Measurements from ENCODE around the gene TMEM237. TPM values are rescaled to one million over a fixed set of nuclear protein-coding genes. Genes with fewer than 3 reads are reported as not detected.

TMEM237 gene
- total and polyA plus RNA-seq, 2 donors (not counting 1 experiment from before 2014, with no cell fraction given) = 0.76 to 4.2 TPM

DNA sequence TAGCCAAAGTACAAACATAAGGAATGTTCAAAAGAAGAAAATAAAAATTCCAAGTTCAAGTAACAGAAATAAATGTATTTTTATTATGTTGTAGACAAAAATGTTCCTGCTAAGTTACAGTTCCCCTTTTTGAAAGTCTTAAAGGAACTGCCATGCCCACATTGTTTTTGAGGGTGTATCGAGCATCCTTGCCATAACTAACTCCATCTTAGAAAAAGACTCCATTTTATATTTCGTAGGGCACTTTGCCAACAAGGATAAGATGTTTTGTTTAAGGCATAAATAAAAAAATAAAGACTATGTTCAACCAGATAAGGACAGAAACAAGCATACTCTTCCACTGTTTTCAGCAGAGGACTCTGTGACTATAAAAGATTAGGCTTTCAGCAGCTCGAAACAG, 67.3 kb downstream of the TMEM237 start:
- H3K27me3 ChIP-seq (replicated peaks in 1 of 4; ENCODE audit: control extremely low read depth in 1 of 4, control insufficient read depth in 3 of 4, insufficient read depth in 4 of 4, low read length in 3 of 4) = no peaks in the 10 kb centered on the region
- no peaks in the 10 kb centered on the region for H3K9me3 ChIP-seq (ENCODE audit: control extremely low read depth in 1 of 3, control insufficient read depth in 2 of 3, insufficient read depth in 1 of 3, low read length in 2 of 3)
- H3K27ac Mint-ChIP-seq = no peak overlapping the region
- H3K9ac ChIP-seq (ENCODE audit: low read length) = no peak overlapping the region
- peak overlapping the region; percentile 34 for H2AFZ ChIP-seq (ENCODE audit: insufficient read depth, low read depth, low read length, poor library complexity, severe bottlenecking)
- ChIA-PET POLR2A (no interaction called here), CTCF (no interaction called here)
- intact Hi-C loops (cut with micrococcal nuclease) = loop anchor here (10.0 kb wide), 1 partner anchor 121 kb away; the partner anchor contains the start of genes STRADB and TRAK2
- H3K4me3 ChIP-seq (ENCODE audit: control extremely low read depth in 1 of 5, extremely low read depth in 1 of 5, insufficient read depth in 1 of 5, low read depth in 2 of 5, low read length in 4 of 5) = no peak overlapping the region
- ATAC-seq (ENCODE audit: low read depth) (no peak), DNase-seq (no peak)
- no peaks in the 10 kb centered on the region for H3K36me3 ChIP-seq (replicated peaks in 1 of 2; ENCODE audit: control extremely low read depth in 1 of 2, control insufficient read depth in 1 of 2, extremely low read depth in 1 of 2, insufficient read depth in 2 of 2, low read length in 1 of 2)
- H3K4me1 Mint-ChIP-seq = peaks cover 34% of the 10 kb centered on the region
- peaks cover 29 to 43% of the 10 kb centered on the region in 2 donors for H3K4me1 ChIP-seq (ENCODE audit: control insufficient read depth in 2 of 2, insufficient read depth in 2 of 2, low read length in 2 of 2)
- H3K27me3 Mint-ChIP-seq = no peaks in the 10 kb centered on the region
- peaks cover 2% of the 10 kb centered on the region for H3K79me2 ChIP-seq (ENCODE audit: control insufficient read depth, insufficient read depth, low read length)
- WGBS (ENCODE audit: insufficient coverage) = 86% methylated on average over 1 of the region's 3 CpGs
- H3K27ac ChIP-seq (ENCODE audit: low read length in 2 of 2) = no peak overlapping the region
- no peaks in the 10 kb centered on the region for H3K9me3 Mint-ChIP-seq (ENCODE audit: insufficient read depth)
- no peak overlapping the region for H3K4me2 ChIP-seq (replicated peaks; ENCODE audit: low read depth, low read length, poor library complexity, severe bottlenecking)
- no peaks in the 10 kb centered on the region for H4K20me1 ChIP-seq (ENCODE audit: control insufficient read depth, insufficient read depth, low read length, poor library complexity, severe bottlenecking)
- no peak overlapping the region for H3K4me3 Mint-ChIP-seq
- TF ChIP-seq, protein P1, sequence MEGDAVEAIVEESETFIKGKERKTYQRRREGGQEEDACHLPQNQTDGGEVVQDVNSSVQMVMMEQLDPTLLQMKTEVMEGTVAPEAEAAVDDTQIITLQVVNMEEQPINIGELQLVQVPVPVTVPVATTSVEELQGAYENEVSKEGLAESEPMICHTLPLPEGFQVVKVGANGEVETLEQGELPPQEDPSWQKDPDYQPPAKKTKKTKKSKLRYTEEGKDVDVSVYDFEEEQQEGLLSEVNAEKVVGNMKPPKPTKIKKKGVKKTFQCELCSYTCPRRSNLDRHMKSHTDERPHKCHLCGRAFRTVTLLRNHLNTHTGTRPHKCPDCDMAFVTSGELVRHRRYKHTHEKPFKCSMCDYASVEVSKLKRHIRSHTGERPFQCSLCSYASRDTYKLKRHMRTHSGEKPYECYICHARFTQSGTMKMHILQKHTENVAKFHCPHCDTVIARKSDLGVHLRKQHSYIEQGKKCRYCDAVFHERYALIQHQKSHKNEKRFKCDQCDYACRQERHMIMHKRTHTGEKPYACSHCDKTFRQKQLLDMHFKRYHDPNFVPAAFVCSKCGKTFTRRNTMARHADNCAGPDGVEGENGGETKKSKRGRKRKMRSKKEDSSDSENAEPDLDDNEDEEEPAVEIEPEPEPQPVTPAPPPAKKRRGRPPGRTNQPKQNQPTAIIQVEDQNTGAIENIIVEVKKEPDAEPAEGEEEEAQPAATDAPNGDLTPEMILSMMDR (IDR thresholded peaks at IDR 0.05) = no peak
- TF ChIP-seq EZH2 (IDR thresholded peaks at IDR 0.05; ENCODE audit: borderline replicate concordance, insufficient read depth, low read depth, low read length, poor library complexity, severe bottlenecking) = no peak

DNA sequence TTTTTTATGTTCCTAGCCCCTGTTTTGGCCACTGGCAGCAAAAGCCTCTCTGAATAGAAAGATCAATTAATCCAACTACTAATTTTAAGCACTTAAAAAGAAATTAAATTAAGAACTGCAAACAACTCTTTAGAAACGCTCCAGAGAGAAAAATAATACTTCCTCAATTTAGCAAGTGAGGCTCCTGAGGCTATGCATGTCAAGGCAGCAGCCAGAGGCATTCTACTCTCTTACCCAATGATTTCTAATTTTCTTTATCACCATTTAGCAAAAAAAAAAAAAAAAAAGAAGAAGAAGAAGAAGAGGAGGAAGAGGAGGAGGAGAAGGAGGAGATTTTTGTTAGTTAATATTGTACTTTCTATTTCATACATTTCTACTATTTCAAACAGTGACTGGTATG, 68.5 kb downstream of the TMEM237 start:
- H3K36me3 ChIP-seq (replicated peaks in 1 of 2; ENCODE audit: control extremely low read depth in 1 of 2, control insufficient read depth in 1 of 2, extremely low read depth in 1 of 2, insufficient read depth in 2 of 2, low read length in 1 of 2) = no peaks in the 10 kb centered on the region
- H3K4me1 ChIP-seq (ENCODE audit: control insufficient read depth in 2 of 2, insufficient read depth in 2 of 2, low read length in 2 of 2) = peaks cover 29 to 43% of the 10 kb centered on the region in 2 donors
- Mint-ChIP-seq H3K4me3 (peak overlapping the region; percentile 50), H3K27me3 (no peaks in the 10 kb centered on the region), H3K27ac (peak overlapping the region; percentile 89), H3K9me3 (ENCODE audit: insufficient read depth) (no peaks in the 10 kb centered on the region), H3K4me1 (peaks cover 36% of the 10 kb centered on the region)
- ATAC-seq (ENCODE audit: low read depth) = no peak
- CTCF ChIA-PET = no interaction called here
- peak overlapping the region; percentile 66 for H2AFZ ChIP-seq (ENCODE audit: insufficient read depth, low read depth, low read length, poor library complexity, severe bottlenecking)
- intact Hi-C loops (cut with micrococcal nuclease) = loop anchor here (10.0 kb wide), 1 partner anchor 120 kb away; the partner anchor contains the start of genes STRADB and TRAK2
- H3K4me2 ChIP-seq (replicated peaks; ENCODE audit: low read depth, low read length, poor library complexity, severe bottlenecking) = peak overlapping the region; percentile 69
- H4K20me1 ChIP-seq (ENCODE audit: control insufficient read depth, insufficient read depth, low read length, poor library complexity, severe bottlenecking) = no peaks in the 10 kb centered on the region
- DNase-seq = peak; percentile 28
- no peaks in the 10 kb centered on the region for H3K27me3 ChIP-seq (replicated peaks in 1 of 4; ENCODE audit: control extremely low read depth in 1 of 4, control insufficient read depth in 3 of 4, insufficient read depth in 4 of 4, low read length in 3 of 4)
- peak overlapping the region in 1 of 5 experiments; percentile 15 for H3K4me3 ChIP-seq (ENCODE audit: control extremely low read depth in 1 of 5, extremely low read depth in 1 of 5, insufficient read depth in 1 of 5, low read depth in 2 of 5, low read length in 4 of 5)
- TF ChIP-seq, protein P1 (IDR thresholded peaks at IDR 0.05) = no peak
- no peak for TF ChIP-seq EZH2 (IDR thresholded peaks at IDR 0.05; ENCODE audit: borderline replicate concordance, insufficient read depth, low read depth, low read length, poor library complexity, severe bottlenecking)
- POLR2A ChIA-PET = no interaction called here
- WGBS (ENCODE audit: insufficient coverage) = no CpG with 5 or more reads among the region's 1 CpG
- H3K27ac ChIP-seq (ENCODE audit: low read length in 2 of 2) = peak overlapping the region in 1 of 2 donors; percentile 86
- H3K9me3 ChIP-seq (ENCODE audit: control extremely low read depth in 1 of 3, control insufficient read depth in 2 of 3, insufficient read depth in 1 of 3, low read length in 2 of 3) = no peaks in the 10 kb centered on the region
- H3K9ac ChIP-seq (ENCODE audit: low read length) = no peak overlapping the region
- peaks cover 2% of the 10 kb centered on the region for H3K79me2 ChIP-seq (ENCODE audit: control insufficient read depth, insufficient read depth, low read length)
